Activated T-cell treated with anti-CD3 and anti-CD28 coated beads, Interleukin-2, amount 50 U/mL, for 72 hours (primary cell): ENCODE results near the gene SRI. TPM values are rescaled to one million over a fixed set of nuclear protein-coding genes. Genes with fewer than 3 reads are reported as not detected.

ENCODE experiments used
- ATAC-seq, 2 donors: fragments of 150-1000 bp; cut with Tn5 transposase; replicated peaks in 1 of 2; 2 replicates each; pipeline ENCODE4 v1.10.0; 2021; ENCODE audit warnings: moderate library complexity in 2 of 2, mild to moderate bottlenecking in 1 of 2
- DNase-seq, 2 donors: peaks; one replicate each; pipeline ENCODE4 v3.0.0; 2021 to 2022; ENCODE audit warnings: mixed read lengths in 1 of 2
- H3K27ac Mint-ChIP-seq: one replicate; pipeline ENCODE4 v1.8.0; 2022; ENCODE audit warnings: mild to moderate bottlenecking, moderate library complexity, mixed read lengths
- H3K27me3 Mint-ChIP-seq: one replicate; pipeline ENCODE4 v1.8.0; 2022; ENCODE audit warnings: low read depth, mixed read lengths
- H3K36me3 Mint-ChIP-seq, 2 donors: one replicate each; pipeline ENCODE4 v1.8.0; 2022; ENCODE audit warnings: mixed read lengths in 2 of 2, mild to moderate bottlenecking in 1 of 2; ENCODE audit not compliant: insufficient read depth in 2 of 2
- H3K4me1 Mint-ChIP-seq: one replicate; pipeline ENCODE4 v1.8.0; 2022; ENCODE audit warnings: low read depth, mixed read lengths
- H3K4me3 Mint-ChIP-seq, 2 donors: one replicate each; pipeline ENCODE4 v1.8.0; 2022; ENCODE audit warnings: mild to moderate bottlenecking in 2 of 2, mixed read lengths in 2 of 2, moderate library complexity in 2 of 2
- H3K9me3 Mint-ChIP-seq, 2 donors: one replicate each; pipeline ENCODE4 v1.8.0; 2022; ENCODE audit warnings: mixed read lengths in 2 of 2
- total RNA-seq, 2 donors: library from RNA; stranded (reverse); gene quantifications; one replicate each; pipeline ENCODE4 v1.2.3, GENCODE V29; 2022

SRI gene
- total RNA-seq, 2 donors from 2014 or later: 105 to 132 TPM

DNA sequence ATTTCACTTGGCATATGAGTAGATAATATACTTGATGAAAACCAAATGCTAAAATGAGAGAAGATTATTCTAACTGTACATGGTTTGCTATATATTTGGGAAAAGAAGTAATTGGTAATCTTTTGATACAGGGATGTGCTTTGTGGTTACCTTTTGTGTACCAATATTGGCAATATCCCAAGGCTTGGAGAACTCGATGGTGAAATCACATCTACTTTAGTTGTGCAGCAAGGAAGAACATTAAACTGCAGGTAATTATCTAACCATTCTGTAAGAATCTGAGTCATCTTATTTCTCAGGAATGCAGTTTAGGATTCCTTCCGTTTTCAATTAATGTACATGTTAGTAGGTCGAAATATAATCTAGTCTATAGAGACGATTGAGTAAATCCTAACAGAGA, 64.1 kb downstream of the SRI start:
- no peaks in the 10 kb centered on the region for H3K27me3 Mint-ChIP-seq
- peaks cover 5 to 12% of the 10 kb centered on the region in 2 donors for H3K36me3 Mint-ChIP-seq
- peaks cover 10 to 16% of the 10 kb centered on the region in 2 donors for H3K9me3 Mint-ChIP-seq
- ATAC-seq (no peak), DNase-seq (no peak)
- H3K4me1 Mint-ChIP-seq: no peaks in the 10 kb centered on the region
- no peak overlapping the region for H3K4me3 Mint-ChIP-seq
- H3K27ac Mint-ChIP-seq: peak overlapping the region; percentile 38

Other genes with a start within 250 kb of the SRI start
- not detected for gene STEAP4, start 86.9 kb upstream of the SRI start, total RNA-seq